Measurements from ENCODE around the gene MMP24.
"Not testable (repeated sequence)": the region's sequence is repeated elsewhere in the genome, so short reads cannot be mapped to it uniquely, and the experiment has no call there.

Gene MMP24

GRCh38 chr20:35262321-35262720 is 35.8 kb downstream of the MMP24 start:
- not testable (repeated sequence) for DNase-seq

- peak; percentile 27 for DNase-seq
These were observed 36.4 kb downstream of the MMP24 start for GRCh38 chr20:35262731-35263531.

- DNase-seq: no peak
These were observed 37.2 kb downstream of the MMP24 start for GRCh38 chr20:35263532-35264341.

GRCh38 chr20:35264755-35265154 is 38.3 kb downstream of the MMP24 start:
- DNase-seq: no peak

- DNase-seq: no peak
These were observed 40.6 kb downstream of the MMP24 start for GRCh38 chr20:35267092-35267491.

- no peak for DNase-seq
These were observed 42.7 kb downstream of the MMP24 start for GRCh38 chr20:35269055-35269781.

- DNase-seq: no peak
These were observed 43.8 kb downstream of the MMP24 start for GRCh38 chr20:35270021-35270902.

GRCh38 chr20:35271073-35271882 is 44.8 kb downstream of the MMP24 start:
- DNase-seq: no peak

GRCh38 chr20:35271904-35272303 is 45.4 kb downstream of the MMP24 start:
- no peak for DNase-seq

GRCh38 chr20:35273449-35274171 is 47.1 kb downstream of the MMP24 start:
- no peak for DNase-seq

GRCh38 chr20:35274172-35275092 is 47.9 kb downstream of the MMP24 start:
- DNase-seq: no peak

- no peak for DNase-seq
These were observed 49.3 kb downstream of the MMP24 start for GRCh38 chr20:35275741-35276251.

- DNase-seq: no peak
These were observed 49.9 kb downstream of the MMP24 start for GRCh38 chr20:35276408-35276807.

- no peak for DNase-seq
These were observed 50.6 kb downstream of the MMP24 start for GRCh38 chr20:35277127-35277526.

GRCh38 chr20:35277531-35278395 is 51.3 kb downstream of the MMP24 start, which contains the start of gene MMP24OS:
Gene MMP24OS, minus strand, starts transcription at chr20:35278122. Its CDS starts 193 bp downstream, at chr20:35277929.
- DNase-seq: peak; percentile 52

GRCh38 chr20:35279040-35279439 is 52.5 kb downstream of the MMP24 start:
- no peak for DNase-seq

- DNase-seq: no peak
These were observed 53.2 kb downstream of the MMP24 start for GRCh38 chr20:35279533-35280174.

- no peak for DNase-seq
These were observed 54.0 kb downstream of the MMP24 start for GRCh38 chr20:35280523-35280922.
